DMS153 treated with DMSO at 0.1 percent for 48 hours (cell line): ENCODE data around the gene SYNPR.

ENCODE experiments used
- DNase-seq: peaks from one replicate; lab custom pipeline; 2025; ENCODE audit not compliant: unreplicated experiment; lab: John Stamatoyannopoulos, UW

The SYNPR gene

DNA sequence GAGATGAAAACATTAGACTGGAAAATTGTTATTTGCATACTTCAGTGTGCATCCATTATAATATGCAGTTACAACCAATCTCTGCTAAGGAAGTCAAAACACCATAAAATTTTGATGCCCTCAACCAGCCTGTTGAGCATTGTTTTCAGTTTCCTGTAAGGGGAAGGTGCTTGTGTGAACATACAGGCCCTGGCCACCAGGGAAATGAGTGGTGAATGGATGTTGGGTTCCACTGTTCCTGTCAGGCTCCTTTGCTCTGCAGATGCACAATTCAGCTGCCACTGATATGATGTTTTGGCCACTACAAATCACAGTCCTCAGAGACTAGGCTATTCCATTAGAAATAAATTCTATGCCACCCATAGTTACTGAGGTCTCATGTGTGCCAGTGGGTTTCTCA lies 184.6 kb downstream of the SYNPR start:
- peak; percentile 13 for DNase-seq

DNA sequence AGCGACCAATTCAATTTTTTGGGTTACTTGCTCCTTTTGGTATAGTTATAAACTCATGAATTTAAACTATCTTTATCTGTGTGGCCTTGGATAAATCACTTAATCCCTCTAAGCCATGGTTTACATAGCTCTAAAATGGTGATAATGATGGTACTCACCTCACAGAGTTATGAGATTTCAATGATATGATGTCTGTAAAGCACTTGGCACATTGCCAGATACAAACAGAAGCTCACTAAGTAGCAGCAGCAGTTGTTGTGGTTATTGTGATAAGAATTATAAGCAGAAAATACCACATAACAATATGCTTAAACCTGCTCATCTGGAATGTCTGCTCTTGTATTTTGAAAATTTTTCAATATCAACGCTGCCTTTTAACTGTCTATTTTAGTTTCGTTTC lies 189.3 kb downstream of the SYNPR start:
- DNase-seq = no peak

DNA sequence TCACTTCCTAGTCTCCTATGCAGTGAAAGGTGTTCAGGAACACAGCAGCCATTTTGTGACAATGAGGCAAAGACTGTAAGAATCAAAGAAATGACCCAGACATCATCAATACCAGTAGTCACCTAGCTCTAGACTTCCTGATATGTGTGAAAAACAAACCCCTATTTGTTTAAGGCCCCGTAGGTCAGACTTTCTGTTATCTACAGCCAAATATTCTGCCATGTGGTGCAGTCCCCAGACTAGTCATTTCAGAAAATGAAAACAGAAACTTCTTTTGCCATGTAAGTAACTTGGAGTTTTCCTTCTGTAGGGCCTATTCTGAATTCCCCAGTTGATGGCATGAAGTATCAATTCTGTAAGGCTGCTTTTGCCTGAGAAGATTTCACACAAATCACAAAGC lies 192.6 kb downstream of the SYNPR start:
- no peak for DNase-seq

DNA sequence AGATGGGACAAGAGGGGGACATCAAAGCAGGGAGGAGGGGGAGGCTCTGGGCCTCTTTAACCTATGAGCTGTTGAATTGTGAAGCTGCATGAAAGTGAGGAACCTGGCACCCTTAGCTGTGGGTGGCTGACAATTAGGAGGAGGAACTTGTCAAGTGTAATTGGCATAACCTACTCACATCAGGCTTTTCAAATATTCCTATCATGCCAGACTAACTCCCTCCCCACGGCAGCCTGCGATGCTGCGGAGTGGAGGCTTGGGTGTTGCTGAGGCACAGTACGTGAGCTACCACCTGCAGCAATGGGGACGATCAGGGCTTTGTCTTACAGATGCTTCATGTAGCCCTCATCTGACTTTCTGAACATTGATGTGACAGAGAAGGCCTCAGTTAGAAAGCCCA lies 193.7 kb downstream of the SYNPR start:
- DNase-seq = no peak

DNA sequence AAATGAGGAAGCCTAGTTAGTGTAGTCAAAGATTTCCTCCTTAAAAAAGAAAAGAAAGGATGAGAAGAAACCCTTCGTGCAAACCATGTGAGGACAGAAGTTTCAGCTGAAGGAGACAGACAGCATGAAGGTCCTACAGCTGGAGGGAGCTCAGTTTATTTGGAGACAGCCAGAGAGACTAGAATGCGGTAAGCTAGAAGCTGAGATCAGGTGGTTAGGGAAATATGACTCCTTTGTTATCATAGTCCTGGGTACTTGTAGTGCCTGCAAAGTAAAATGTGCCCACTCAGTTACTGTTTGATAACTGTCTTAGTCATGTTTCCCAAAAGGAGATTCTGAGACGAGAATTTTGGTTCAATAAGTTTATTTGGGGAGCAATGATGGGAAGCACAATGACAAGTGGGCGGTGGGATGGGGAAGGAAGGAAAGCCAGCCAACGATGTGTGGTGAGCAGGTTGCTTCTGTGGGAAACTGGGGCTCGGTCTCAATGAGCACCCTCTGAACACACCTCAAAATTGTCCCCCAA lies 195.6 kb downstream of the SYNPR start:
- DNase-seq = no peak

DNA sequence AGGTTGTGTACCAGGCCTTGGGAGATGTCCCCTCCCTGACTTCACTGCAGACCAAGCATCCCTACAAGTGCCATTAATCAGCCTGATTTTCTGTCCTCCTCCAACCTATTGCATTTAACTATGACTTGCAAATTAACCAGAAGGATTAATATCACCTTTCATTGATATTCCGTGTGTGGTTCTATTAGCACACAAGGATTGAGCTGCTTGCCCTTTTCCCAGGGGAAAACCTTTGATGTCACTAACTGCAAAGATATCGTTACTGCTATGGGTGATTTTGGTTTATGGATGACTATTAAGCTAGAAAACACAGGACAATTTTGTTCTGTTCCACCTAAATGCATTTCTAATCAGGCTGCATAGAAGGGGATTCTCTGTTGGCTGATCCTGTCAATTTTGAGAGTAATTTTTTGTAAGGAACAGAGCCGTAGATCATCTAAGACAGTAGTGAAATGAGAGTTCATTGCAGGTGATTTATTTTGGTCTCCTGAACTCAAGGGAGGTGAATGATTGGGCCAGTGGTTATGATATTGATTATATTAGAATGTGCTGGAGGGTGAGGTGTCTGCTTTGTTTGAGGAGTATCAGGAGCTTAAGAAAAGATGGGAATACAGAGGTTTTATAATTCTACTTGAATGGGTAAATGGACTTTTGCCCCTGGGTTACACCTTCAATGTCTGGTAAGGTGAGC lies 196.9 kb downstream of the SYNPR start:
- no peak for DNase-seq

DNA sequence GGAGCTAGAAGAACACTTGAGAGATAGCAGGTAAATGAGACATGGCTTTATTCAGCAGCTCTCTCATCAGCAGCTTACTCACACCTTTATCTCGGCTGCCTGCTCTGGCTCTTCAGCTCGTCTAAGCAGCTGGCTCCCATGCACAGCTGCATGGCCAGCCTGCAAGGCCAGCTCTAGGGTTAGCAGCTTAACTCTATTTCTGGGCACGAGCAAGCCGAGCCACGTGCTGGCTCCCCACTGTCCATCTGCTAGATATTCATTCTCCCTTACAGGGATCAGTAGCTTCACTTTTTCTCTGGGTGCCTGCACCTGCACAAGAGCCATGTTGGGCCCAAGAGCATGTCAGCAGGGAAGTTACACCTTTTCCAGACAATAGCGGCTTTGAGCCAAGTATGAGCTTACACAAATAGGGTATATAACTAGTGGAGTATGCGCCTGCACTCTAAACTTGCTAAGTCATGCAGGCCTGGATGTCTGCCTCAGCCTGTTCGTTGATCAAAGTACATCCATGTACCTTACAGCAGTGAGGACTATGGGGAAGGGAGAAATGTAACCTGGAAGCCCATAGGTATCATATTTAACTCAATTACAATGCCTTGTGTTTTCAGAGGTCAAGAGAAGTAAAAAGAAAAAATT lies 199.5 kb downstream of the SYNPR start:
- no peak for DNase-seq

DNA sequence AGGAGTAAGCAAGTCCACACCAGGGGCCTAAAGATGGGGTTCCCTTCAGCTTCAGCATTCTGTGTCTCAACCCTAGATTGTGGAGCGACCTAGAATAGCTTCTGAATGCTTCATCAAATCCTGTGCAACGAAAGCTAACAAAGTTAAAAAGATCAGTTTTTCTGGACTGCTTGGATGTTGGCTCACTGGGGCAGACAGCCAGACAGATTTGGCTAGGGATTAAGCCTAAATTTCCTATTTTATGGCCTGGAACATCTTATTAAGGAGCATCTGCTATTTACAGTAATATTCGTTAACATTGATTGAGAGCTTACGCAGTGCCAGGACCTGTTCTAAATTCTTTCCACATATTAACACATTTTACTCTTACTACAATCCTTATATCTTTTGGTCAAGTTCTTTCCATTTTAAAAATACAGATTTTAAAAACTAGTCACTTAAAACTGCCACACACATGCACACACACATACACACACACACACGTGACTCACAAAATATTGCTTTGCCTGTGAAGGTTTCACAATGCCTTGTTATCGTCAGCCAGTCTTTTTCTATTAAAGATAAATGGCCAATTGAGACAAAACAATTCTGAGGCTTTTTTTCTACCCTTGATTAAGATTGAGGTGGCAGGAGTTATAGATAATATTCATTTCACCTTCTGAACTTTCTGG lies 201.0 kb downstream of the SYNPR start:
- DNase-seq = no peak

DNA sequence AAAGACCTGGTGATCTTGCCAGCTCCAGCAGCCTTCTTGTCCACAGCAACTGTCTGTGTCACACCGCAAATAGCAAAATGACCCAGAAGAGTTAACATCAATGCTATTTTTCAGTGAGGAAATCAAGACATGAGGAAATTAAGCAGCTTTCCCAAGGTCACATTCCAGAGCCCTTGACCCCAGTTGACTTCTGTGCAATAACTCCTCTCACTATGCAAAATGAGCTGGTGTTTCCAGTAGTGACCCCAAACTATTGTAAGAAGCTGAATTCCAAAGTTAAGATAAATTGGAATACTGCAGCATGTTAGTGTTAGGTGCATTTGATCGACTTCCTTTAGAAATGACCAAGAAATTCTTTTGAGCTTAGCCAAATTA lies 201.5 kb downstream of the SYNPR start:
- DNase-seq = no peak

DNA sequence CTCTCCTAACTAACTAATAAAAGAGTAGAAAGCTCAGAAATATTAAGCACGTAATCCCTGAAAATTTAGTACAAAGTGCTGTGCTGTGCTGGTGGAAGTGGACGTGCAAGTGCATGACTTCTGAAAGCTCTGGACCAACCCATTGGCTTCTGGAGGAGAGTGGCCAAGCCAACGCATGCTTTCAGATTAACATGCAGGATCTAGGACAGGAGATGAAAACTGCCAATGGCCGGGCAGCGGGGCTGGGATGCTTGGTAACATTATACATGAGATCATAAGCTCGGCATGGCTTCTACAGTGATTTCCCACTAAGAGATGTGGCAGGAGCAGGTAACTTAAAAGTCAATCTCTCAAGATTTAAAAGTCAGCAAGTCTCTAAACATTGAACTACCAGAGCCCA lies 203.5 kb downstream of the SYNPR start:
- no peak for DNase-seq

DNA sequence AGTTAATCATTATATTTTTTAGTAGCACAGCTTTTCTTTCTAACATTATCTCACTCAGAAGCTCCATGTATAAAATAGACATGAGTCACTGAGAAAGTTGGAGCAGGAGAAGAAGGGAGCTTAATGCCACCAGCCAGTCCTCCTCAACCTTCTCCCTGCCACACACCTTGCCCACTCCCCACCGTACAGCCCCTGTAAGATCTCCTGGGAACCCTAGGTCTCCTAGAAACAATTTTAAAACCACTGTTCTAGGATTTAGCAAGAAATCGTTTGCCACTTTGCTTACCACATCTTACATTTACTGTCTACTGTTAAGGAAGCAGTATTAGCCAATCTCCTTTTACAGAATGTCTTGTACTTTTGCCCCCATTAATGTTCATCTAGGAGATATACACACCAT lies 204.2 kb downstream of the SYNPR start:
- DNase-seq = no peak

DNA sequence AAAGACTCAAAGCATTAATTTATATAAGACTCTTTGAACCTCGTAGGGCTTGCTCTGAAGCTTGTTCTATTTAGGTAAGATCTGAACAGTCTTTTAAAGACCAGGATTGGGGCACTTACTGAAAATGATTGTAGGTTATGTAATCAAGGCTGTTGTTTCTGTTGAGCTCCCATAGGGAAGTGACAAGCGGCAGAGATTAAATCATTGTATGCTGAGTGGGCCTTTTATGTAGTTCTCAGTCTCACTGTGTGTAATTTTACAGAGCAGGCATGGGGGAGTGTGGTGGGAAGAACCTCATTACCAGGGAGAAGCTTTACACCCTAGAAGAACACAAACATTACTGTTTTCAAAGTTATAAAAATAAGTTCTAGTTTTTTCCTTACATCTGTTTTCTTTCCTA lies 214.4 kb downstream of the SYNPR start:
- DNase-seq = no peak

DNA sequence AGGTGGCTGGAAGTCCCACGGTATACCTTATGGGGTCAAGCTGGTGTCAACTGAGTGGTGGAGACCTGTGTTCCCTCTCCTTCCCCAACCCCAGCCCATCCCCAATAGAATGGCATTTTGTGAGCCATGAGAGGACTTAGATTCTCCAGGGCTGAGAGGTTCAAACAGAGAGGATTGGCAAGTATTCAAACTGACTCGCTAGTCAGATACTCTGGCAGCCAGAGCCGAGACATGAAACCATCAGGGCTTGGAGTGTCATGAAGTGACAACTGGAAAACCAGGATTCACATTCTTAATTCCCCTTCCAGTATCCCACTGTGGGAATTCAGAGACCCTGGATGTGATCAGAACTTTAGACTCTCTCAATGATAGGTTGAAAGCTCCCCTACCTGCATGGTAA lies 215.0 kb downstream of the SYNPR start:
- no peak for DNase-seq

DNA sequence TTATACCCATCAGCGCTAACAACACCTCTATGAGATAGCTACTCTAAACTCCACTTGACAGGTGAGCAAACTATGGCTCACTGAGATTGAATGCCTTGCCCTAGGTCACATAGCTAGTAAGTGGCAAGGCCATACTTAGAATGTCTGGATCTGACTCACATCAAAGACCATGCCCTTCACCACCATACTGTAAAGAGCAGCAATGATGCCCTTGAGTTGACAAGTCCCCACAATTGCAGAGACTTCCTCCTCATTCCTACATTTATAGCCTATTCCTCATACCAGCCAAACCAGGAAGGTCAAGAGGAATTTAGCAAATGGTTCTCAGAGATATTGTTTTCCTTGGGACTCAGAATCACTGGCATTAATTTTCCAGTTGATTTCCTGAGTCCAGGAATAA lies 216.5 kb downstream of the SYNPR start:
- DNase-seq = no peak

DNA sequence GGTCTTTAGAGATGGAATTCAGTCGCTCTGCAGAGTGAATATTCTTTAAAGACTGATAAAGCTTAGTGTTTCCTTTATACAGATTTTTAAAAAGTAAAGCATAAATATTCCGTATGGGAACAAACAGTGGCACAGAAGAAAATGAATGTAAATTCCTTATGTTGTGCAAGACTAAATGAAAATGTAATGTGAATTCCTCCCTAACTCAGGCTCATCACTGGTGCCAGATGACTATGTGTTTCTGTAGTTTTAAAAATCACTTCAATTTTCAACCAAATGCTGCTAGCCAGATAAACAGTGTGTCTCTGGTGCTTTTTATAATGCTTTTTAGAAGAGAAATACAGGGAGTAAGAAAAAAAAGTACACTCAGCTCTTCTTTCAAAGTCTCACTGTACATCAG lies 219.5 kb downstream of the SYNPR start:
- DNase-seq = no peak

DNA sequence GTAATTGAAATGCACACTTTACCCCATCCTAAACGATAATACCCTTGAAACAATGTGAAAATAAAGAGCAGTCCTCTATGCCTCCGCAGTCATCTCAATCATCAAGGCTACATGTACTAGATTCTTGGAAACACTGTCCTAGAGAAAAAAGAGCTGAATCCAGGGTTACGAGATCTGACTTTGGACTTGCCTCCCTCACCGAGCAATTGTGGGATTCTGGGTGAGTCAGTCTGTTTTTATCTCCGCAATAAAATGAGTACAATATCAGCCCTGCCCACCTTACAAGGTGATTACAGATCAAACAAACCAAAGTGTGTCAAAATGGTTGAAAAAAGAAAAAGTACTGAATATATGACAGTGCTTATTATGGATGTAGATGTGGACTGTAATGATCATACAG lies 222.1 kb downstream of the SYNPR start:
- no peak for DNase-seq

DNA sequence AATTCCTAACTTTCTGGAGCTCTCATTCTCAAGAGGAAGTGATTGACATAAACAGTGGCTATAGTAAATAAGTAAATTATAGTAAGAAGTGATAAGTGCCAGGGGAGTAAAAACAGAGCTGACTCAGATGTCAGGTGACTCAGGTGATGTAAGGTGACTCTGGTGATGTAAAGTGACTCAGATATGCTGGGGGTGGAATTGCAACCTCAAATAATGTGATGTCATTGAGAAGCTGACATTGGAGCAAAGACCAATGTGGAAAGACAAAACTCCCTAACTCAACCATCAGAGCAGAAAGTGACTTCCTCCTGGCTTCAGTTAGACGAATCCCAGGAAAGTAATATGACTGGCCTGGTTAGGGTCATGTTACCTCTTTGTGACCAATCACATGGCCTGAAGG lies 230.2 kb downstream of the SYNPR start:
- no peak for DNase-seq

DNA sequence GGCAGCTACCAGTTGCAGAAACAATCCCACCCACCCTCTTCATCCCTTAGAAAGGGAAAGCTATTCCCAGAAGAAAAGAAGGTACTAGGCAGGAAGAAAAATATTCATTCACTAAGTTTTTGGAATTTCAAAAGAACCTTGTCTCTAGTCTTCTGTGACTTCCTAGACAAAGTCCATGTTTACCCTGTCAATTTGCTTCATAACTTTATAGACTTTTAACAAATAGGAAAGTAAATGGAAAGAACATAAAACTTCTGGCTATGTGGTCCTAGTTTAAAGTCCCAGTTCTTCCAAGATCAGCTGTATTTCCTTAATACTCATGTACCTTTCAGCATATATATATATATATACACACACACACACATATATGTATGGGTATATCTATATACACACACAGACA lies 230.7 kb downstream of the SYNPR start:
- DNase-seq = no peak

DNA sequence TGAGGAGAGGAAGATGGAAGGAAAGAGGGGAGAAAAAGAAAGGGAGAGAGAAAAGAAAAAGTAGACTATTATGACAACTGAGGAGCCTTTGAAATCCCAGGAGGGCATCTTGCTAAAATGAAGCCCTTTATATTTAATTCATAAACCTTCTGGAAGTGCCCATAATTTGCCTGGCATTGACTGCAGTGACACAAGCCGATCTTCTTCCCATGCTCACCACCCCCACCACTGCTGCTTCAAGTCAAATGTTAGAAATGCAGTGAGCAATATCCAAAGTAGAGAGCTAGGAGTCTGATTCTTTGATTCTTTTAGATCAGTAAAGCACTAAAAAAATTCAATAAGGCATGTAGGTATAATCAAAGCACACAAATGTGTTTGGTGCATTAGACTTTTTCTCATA lies 235.7 kb downstream of the SYNPR start:
- no peak for DNase-seq

DNA sequence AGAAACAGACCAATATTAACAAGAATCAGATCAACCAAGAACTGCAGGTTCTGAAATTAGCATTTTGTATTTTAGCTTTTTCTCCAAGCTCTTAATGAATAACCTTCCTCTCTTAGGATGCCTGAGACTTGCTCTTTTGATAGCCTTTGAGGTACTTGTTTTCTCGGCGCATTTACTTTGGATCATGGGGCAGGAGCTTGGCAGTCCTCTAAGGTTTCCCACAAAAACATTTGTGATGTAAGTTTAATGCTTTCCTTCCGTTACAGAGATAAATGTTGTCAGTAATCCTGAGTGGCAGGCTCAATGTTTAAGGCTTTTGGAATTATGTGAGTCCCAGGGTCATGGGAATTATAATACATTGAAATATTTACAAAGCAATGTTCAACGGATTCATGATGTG lies 236.6 kb downstream of the SYNPR start:
- DNase-seq = no peak

DNA sequence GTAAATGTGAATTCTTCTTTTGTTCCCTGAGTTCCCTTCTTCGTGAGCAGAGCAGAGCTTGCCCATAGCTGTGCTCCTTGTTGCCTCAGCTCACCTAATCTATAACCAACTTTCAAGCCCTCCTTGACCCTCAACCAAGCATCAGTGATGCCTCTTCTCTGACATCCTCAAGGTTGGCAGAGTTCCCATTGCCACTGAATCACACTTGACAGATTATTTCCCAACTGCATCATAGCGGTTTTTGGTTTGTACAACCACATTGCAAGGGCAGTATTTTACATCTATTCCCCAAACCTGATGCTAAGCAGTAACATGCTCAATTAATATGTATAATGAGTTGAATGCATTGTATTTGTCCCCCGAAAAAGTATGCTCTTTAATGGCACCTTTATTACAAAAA lies 241.3 kb downstream of the SYNPR start:
- DNase-seq = no peak

DNA sequence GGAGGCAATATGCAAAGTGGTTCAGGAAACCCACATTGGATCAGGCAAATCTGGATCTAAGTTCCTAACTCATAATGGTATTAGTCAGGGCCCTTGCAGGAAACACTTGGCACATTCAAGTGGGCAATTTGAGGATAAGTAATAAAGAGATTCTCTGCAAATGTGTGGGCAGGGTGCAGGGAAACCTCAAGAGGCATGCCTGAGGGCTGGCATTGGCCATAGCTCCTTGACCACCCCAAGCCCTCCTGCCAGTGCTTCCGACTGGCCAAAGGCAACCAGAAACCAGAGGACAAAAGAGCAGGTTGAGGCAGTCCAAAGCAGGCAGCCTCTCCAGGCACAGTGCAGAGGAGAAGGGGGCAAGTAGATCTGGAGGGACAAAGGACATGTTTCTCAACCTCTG lies 243.5 kb downstream of the SYNPR start:
- no peak for DNase-seq
